B cell (primary cell): Measurements from ENCODE around the gene TMEM150C. TPM values are rescaled to one million over a fixed set of nuclear protein-coding genes. Genes with fewer than 3 reads are reported as not detected.

Experiments
- ATAC-seq: fragments of 200-7000 bp; cut with Tn5 transposase; one replicate; pipeline ENCODE4 v1.10.0; 2021; ENCODE audit warnings: low read depth, mild to moderate bottlenecking, moderate number of reproducible peaks, moderate library complexity
- CTCF ChIA-PET: fragments of 350-600 bp; sonication (Branson Sonifier 250); formaldehyde crosslinking; loops from one replicate; lab custom pipeline; 2021; ENCODE audit warnings: antibody characterized with exemption, inconsistent platforms; lab: Charles Lee
- POLR2A ChIA-PET: fragments of 350-600 bp; sonication (Branson Sonifier 250); formaldehyde crosslinking; loops from one replicate; lab custom pipeline; 2021; ENCODE audit warnings: antibody characterized with exemption; lab: Charles Lee
- DNase-seq: peaks from one replicate; pipeline ENCODE4 v3.0.0; 2013
- H2AFZ ChIP-seq: 2 replicates; pipeline ENCODE4 v1.6.1; 2012; ENCODE audit warnings: mild to moderate bottlenecking, low read depth, low read length; ENCODE audit not compliant: insufficient read depth, poor library complexity, severe bottlenecking
- H3K27ac ChIP-seq, 2 donors: 1 replicate in 1 of 2; 2 replicates in 1 of 2; pipeline ENCODE4 v1.5.1; 2012 to 2013; ENCODE audit warnings: low read length in 2 of 2, mild to moderate bottlenecking in 2 of 2, moderate library complexity in 1 of 2
- H3K27me3 ChIP-seq, 4 experiments: fragments of 200-600 bp in 1 of 4; sonication (generic) in 1 of 4; replicated peaks in 1 of 4; 1 replicate in 2 of 4; 2 replicates in 2 of 4; pipeline versions ENCODE4 v1.6.1 to v1.7.0; 2013 to 2016; ENCODE audit warnings: low read length in 3 of 4, mild to moderate bottlenecking in 2 of 4, mixed read lengths in 1 of 4, moderate library complexity in 1 of 4; ENCODE audit not compliant: insufficient read depth in 4 of 4, control insufficient read depth in 3 of 4; ENCODE audit errors: control extremely low read depth in 1 of 4
- H3K36me3 ChIP-seq, 2 experiments: replicated peaks in 1 of 2; 1 replicate in 1 of 2; 2 replicates in 1 of 2; pipeline versions ENCODE4 v1.6.1 to v1.7.1; 2013; ENCODE audit warnings: low read length in 1 of 2; ENCODE audit not compliant: insufficient read depth in 2 of 2, control insufficient read depth in 1 of 2; ENCODE audit errors: control extremely low read depth in 1 of 2, extremely low read depth in 1 of 2
- H3K4me1 ChIP-seq, 2 donors: fragments of 200-600 bp in 1 of 2; sonication (generic) in 1 of 2; 1 replicate in 1 of 2; 2 replicates in 1 of 2; pipeline versions ENCODE4 v1.5.1 to v1.6.1; 2013 to 2017; ENCODE audit warnings: low read length in 2 of 2; ENCODE audit not compliant: control insufficient read depth in 2 of 2, insufficient read depth in 2 of 2
- H3K4me2 ChIP-seq: replicated peaks from 2 replicates; pipeline ENCODE3; 2012; ENCODE audit warnings: mild to moderate bottlenecking, low read depth, low read length; ENCODE audit not compliant: poor library complexity, severe bottlenecking
- H3K4me3 ChIP-seq, 5 experiments: fragments of 200-600 bp in 1 of 5; sonication (generic) in 1 of 5; 1 replicate in 3 of 5; 2 replicates in 2 of 5; pipeline versions ENCODE4 v1.5.1 to v1.7.0; 2011 to 2016; ENCODE audit warnings: low read length in 4 of 5, mild to moderate bottlenecking in 4 of 5, low read depth in 2 of 5, control low read depth in 1 of 5, moderate library complexity in 1 of 5; ENCODE audit not compliant: insufficient read depth in 1 of 5; ENCODE audit errors: control extremely low read depth in 1 of 5, extremely low read depth in 1 of 5
- H3K79me2 ChIP-seq: fragments of 200-600 bp; sonication (generic); one replicate; pipeline ENCODE4 v1.6.0; 2016; ENCODE audit warnings: low read length; ENCODE audit not compliant: control insufficient read depth, insufficient read depth
- H3K9ac ChIP-seq: fragments of 200-600 bp; sonication (generic); 2 replicates; pipeline ENCODE4 v1.6.1; 2017; ENCODE audit warnings: mild to moderate bottlenecking, low read length, moderate library complexity
- H3K9me3 ChIP-seq, 3 donors: one replicate each; pipeline versions ENCODE4 v1.6.1 to v1.7.1; 2013; ENCODE audit warnings: low read length in 2 of 3; ENCODE audit not compliant: control insufficient read depth in 2 of 3, insufficient read depth in 1 of 3; ENCODE audit errors: control extremely low read depth in 1 of 3
- H4K20me1 ChIP-seq: 2 replicates; pipeline ENCODE4 v1.6.0; 2012; ENCODE audit warnings: mild to moderate bottlenecking, low read length; ENCODE audit not compliant: insufficient read depth, control insufficient read depth, poor library complexity, severe bottlenecking
- H3K27ac Mint-ChIP-seq: one replicate; pipeline ENCODE4 v1.8.0; 2021; ENCODE audit warnings: mixed read lengths
- H3K27me3 Mint-ChIP-seq: one replicate; pipeline ENCODE4 v1.8.0; 2021; ENCODE audit warnings: mixed read lengths
- H3K4me1 Mint-ChIP-seq: one replicate; pipeline ENCODE4 v1.8.0; 2021; ENCODE audit warnings: mixed read lengths
- H3K4me3 Mint-ChIP-seq: one replicate; pipeline ENCODE4 v1.8.0; 2021; ENCODE audit warnings: mixed read lengths
- H3K9me3 Mint-ChIP-seq: one replicate; pipeline ENCODE4 v1.8.0; 2022; ENCODE audit warnings: mixed read lengths; ENCODE audit not compliant: insufficient read depth
- CTCF ChIP-seq: fragments of 200-600 bp; IDR thresholded peaks from one replicate; pipeline ENCODE4 v1.8.0; 2022; ENCODE audit warnings: antibody characterized with exemption, mild to moderate bottlenecking
- EZH2 ChIP-seq: IDR thresholded peaks from 2 replicates; pipeline ENCODE4 v1.6.1; 2012; ENCODE audit warnings: borderline replicate concordance, low read depth, mild to moderate bottlenecking, moderate library complexity, low read length; ENCODE audit not compliant: insufficient read depth, poor library complexity, severe bottlenecking
- WGBS: methylation state at CpG from one replicate; pipeline ENCODE4 v1.1.5; 2013; ENCODE audit warnings: missing lambda C conversion rate; ENCODE audit not compliant: insufficient coverage; 5-methylcytosine and 5-hydroxymethylcytosine counted together
- intact Hi-C: fragments of 100-400 bp; cut with micrococcal nuclease; formaldehyde crosslinking; loops from one replicate; pipeline ENCODE4 v1.10.0; 2022
- polyA plus RNA-seq: library from polyadenylated mRNA; depleted of rRNA; stranded (reverse); fragments of >200 nt; gene quantifications from 2 replicates; pipeline ENCODE4 v1.2.3, GENCODE V29; 2012
- total RNA-seq, 2 donors: library from RNA; stranded (reverse); fragments of 120-200 nt in 1 of 2; gene quantifications; 1 replicate in 1 of 2; 2 replicates in 1 of 2; pipeline versions ENCODE4 v1.2.3 to v1.2.4, GENCODE V29; 2013 to 2022

TMEM150C gene
- total and polyA plus RNA-seq, 2 donors (not counting 1 experiment from before 2014, with no cell fraction given) = 0.04 TPM; not detected in 1

GRCh38 chr4:82567444-82567843, 5.7 kb upstream of the TMEM150C start:
- Histone ChIP-seq H3K4me1 (peaks cover 0 to under 1% of the 10 kb centered on the region in 2 donors), H3K9me3 (peaks cover 0 to 6% (median 0%) of the 10 kb centered on the region in 3 donors), H4K20me1 (no peaks in the 10 kb centered on the region), H3K36me3 (no peaks in the 10 kb centered on the region), H3K27ac (no peak overlapping the region), H3K4me2 (no peak overlapping the region), H3K79me2 (no peaks in the 10 kb centered on the region), H3K27me3 (peaks cover 0 to 16% (median 5%) of the 10 kb centered on the region in 4 experiments), H3K4me3 (no peak overlapping the region), H3K9ac (no peak overlapping the region), H2AFZ (no peak overlapping the region)
- H3K9me3 Mint-ChIP-seq = no peaks in the 10 kb centered on the region
- TF ChIP-seq EZH2 = no peak
- no peak for TF ChIP-seq CTCF
- ATAC-seq = no peak
- peaks cover 2% of the 10 kb centered on the region for H3K4me1 Mint-ChIP-seq
- DNase-seq = no peak
- peaks cover 36% of the 10 kb centered on the region for H3K27me3 Mint-ChIP-seq
- intact Hi-C loops = no loop called here
- ChIA-PET POLR2A (no interaction called here), CTCF (interaction anchor here (0.7 kb wide), 1 partner anchor 120 kb away, joined by 4 read pairs; no protein-coding TSS in a partner anchor)
- WGBS = 93% methylated on average over 3 of the region's 7 CpGs
- H3K27ac Mint-ChIP-seq = no peak overlapping the region
- H3K4me3 Mint-ChIP-seq = no peak overlapping the region

GRCh38 chr4:82562564-82562854, 721 bp upstream of the TMEM150C start:
- Histone ChIP-seq H3K4me3 (no peak overlapping the region), H3K4me1 (peaks cover 8 to 10% of the 10 kb centered on the region in 2 donors), H2AFZ (no peak overlapping the region), H3K36me3 (no peaks in the 10 kb centered on the region), H3K9me3 (peaks cover 0 to 4% (median 0%) of the 10 kb centered on the region in 3 donors), H3K9ac (no peak overlapping the region), H3K4me2 (peak overlapping the region; percentile 50), H3K27me3 (peaks cover 0 to 43% (median 21%) of the 10 kb centered on the region in 4 experiments), H3K27ac (no peak overlapping the region), H3K79me2 (no peaks in the 10 kb centered on the region), H4K20me1 (no peaks in the 10 kb centered on the region)
- peaks cover 53% of the 10 kb centered on the region for H3K27me3 Mint-ChIP-seq
- DNase-seq (no peak), ATAC-seq (no peak)
- H3K4me1 Mint-ChIP-seq = peaks cover 13% of the 10 kb centered on the region
- POLR2A ChIA-PET = no interaction called here
- 51% methylated on average over 3 of the region's 4 CpGs for WGBS
- intact Hi-C loops = no loop called here
- H3K9me3 Mint-ChIP-seq = no peaks in the 10 kb centered on the region
- no peak for TF ChIP-seq EZH2
- no peak for TF ChIP-seq CTCF
- CTCF ChIA-PET = no interaction called here
- peak overlapping the region; percentile 50 for H3K27ac Mint-ChIP-seq
- peak overlapping the region; percentile 81 for H3K4me3 Mint-ChIP-seq
